Measurements from ENCODE around the gene SRC. TPM values are rescaled to one million over a fixed set of nuclear protein-coding genes. Genes with fewer than 3 reads are reported as not detected.

SRC gene
- total RNA-seq, 1 experiment from 2014 or later, result 197 TPM

DNA sequence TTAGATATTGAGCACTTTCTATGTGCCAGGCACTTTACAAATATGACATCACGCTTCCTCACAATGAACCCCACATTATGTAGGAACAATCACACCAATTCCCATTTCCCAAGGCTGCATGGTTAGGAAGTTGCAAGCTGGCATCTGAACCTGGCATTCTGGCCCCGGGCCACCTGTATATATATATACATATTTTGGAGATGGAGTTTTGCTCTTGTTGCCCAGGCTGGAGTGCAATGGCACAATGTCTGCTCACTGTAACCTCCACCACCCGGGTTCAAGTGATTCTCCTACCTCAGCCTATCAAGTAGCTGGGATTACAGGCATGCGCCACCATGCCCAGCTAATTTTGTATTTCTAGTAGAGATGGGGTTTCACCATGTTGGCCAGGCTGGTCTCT lies 30.4 kb downstream of the SRC start:
- CTCF ChIA-PET, result no interaction called here
- intact Hi-C loops (cut with micrococcal nuclease; ENCODE audit: unreplicated experiment), result no loop called here
- TF ChIP-seq, protein P1, sequence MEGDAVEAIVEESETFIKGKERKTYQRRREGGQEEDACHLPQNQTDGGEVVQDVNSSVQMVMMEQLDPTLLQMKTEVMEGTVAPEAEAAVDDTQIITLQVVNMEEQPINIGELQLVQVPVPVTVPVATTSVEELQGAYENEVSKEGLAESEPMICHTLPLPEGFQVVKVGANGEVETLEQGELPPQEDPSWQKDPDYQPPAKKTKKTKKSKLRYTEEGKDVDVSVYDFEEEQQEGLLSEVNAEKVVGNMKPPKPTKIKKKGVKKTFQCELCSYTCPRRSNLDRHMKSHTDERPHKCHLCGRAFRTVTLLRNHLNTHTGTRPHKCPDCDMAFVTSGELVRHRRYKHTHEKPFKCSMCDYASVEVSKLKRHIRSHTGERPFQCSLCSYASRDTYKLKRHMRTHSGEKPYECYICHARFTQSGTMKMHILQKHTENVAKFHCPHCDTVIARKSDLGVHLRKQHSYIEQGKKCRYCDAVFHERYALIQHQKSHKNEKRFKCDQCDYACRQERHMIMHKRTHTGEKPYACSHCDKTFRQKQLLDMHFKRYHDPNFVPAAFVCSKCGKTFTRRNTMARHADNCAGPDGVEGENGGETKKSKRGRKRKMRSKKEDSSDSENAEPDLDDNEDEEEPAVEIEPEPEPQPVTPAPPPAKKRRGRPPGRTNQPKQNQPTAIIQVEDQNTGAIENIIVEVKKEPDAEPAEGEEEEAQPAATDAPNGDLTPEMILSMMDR (IDR thresholded peaks at IDR 0.05; ENCODE audit: insufficient read depth in 1 of 2, low read depth in 1 of 2, low read length in 1 of 2, severe bottlenecking in 1 of 2, unreplicated experiment in 1 of 2), result no peak
- no peaks in the 10 kb centered on the region for H3K9me3 Mint-ChIP-seq (ENCODE audit: unreplicated experiment)
- DNase-seq, result no peak
- no peak overlapping the region for H3K27ac Mint-ChIP-seq (ENCODE audit: unreplicated experiment)
- no peaks in the 10 kb centered on the region for H3K27me3 Mint-ChIP-seq (ENCODE audit: insufficient read depth, unreplicated experiment)
- POLR2A ChIA-PET, result no interaction called here
- no peak overlapping the region for H3K4me3 Mint-ChIP-seq (ENCODE audit: unreplicated experiment)
- peaks cover 5% of the 10 kb centered on the region for H3K36me3 ChIP-seq (ENCODE audit: control insufficient read depth, insufficient read depth, low read length)
- no peaks in the 10 kb centered on the region for H3K9me3 ChIP-seq
- H3K36me3 Mint-ChIP-seq (ENCODE audit: insufficient read depth, unreplicated experiment), result peaks cover 77% of the 10 kb centered on the region
- no peak overlapping the region for H3K4me3 ChIP-seq (ENCODE audit: low read depth, low read length)
- no peaks in the 10 kb centered on the region for H3K27me3 ChIP-seq (replicated peaks; ENCODE audit: control insufficient read depth, insufficient read depth, low read length)
- H3K4me1 ChIP-seq, result peaks cover 28% of the 10 kb centered on the region
- no TSS peak for BruUV-seq (replicated peaks)
- peaks cover 36% of the 10 kb centered on the region for H3K4me1 Mint-ChIP-seq (ENCODE audit: low read depth, unreplicated experiment)

DNA sequence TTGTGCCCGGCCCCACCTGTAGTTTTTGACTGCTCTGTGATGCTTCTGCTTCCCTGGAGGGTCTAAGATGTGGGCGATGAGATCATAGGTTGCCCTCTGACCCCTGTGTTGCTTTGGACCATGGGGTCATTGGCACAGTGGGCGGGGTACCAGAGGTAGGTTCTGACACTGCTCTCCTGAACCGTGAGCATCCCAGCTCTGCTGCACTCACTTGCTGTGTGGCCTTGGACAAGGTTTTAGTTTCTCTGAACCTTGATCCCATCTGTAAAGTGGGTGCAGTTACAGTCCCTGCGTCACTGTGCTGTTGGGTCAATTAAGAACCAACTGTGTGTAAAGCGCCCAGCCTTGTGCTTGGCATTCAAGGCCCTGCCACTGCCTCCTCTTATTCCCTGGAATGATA lies 30.9 kb downstream of the SRC start:
- Mint-ChIP-seq H3K4me3 (ENCODE audit: unreplicated experiment) (no peak overlapping the region), H3K27me3 (ENCODE audit: insufficient read depth, unreplicated experiment) (no peaks in the 10 kb centered on the region), H3K9me3 (ENCODE audit: unreplicated experiment) (no peaks in the 10 kb centered on the region), H3K36me3 (ENCODE audit: insufficient read depth, unreplicated experiment) (peaks cover 79% of the 10 kb centered on the region), H3K4me1 (ENCODE audit: low read depth, unreplicated experiment) (peaks cover 31% of the 10 kb centered on the region), H3K27ac (ENCODE audit: unreplicated experiment) (peak overlapping the region; percentile 4)
- no TSS peak for BruUV-seq (replicated peaks)
- Histone ChIP-seq H3K9me3 (no peaks in the 10 kb centered on the region), H3K4me1 (peaks cover 33% of the 10 kb centered on the region), H3K4me3 (ENCODE audit: low read depth, low read length) (no peak overlapping the region), H3K36me3 (ENCODE audit: control insufficient read depth, insufficient read depth, low read length) (peaks cover 5% of the 10 kb centered on the region), H3K27me3 (replicated peaks; ENCODE audit: control insufficient read depth, insufficient read depth, low read length) (no peaks in the 10 kb centered on the region)
- intact Hi-C loops (cut with micrococcal nuclease; ENCODE audit: unreplicated experiment), result no loop called here
- DNase-seq, result peak in 1 of 2 experiments; percentile 32
- TF ChIP-seq, protein P1 (IDR thresholded peaks at IDR 0.05; ENCODE audit: insufficient read depth in 1 of 2, low read depth in 1 of 2, low read length in 1 of 2, severe bottlenecking in 1 of 2, unreplicated experiment in 1 of 2), result no peak
- CTCF ChIA-PET, result no interaction called here
- POLR2A ChIA-PET, result interaction anchor here (0.6 to 2.0 kb wide), 2 partner anchors 33 to 176 kb away, joined by 4 to 6 read pairs; no protein-coding TSS in a partner anchor

DNA sequence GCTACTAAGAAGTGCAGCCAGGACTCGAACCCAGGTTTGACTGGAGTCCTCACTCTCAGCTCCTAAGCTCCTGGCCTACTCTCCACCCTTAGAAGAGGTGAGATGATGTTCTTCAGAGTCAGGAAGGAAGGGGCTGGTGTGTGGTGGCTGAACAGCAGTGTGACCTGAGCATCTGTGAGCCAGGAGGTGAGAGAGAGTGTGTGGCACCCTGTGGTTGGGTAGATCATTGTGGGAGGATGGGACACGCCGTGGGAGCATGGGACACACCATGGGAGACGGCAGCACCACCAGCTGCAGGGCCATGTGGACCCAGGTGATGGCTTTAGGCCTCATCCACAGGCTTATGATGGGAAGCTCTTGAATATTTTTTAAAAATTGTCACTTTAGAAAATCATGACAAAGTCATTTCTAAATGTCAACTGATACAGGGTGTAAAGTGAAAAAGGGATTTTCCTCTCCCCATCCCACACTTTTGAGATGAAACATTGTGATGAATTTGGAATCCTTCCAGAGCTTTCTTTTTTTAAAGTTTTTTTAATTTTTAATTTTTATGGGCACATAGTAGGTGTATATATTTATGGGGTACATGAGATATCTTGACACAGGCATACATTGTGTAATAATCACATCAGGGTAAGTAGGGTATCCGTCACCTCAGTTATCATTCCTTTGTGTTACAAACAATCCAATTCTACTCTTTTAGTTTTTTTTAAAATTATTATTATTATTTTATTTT lies 31.6 kb downstream of the SRC start:
- H3K27ac Mint-ChIP-seq (ENCODE audit: unreplicated experiment), result peak overlapping the region; percentile 4
- no peaks in the 10 kb centered on the region for H3K9me3 Mint-ChIP-seq (ENCODE audit: unreplicated experiment)

More for the DNA sequence above, 31.6 kb downstream of the SRC start:
- no peaks in the 10 kb centered on the region for H3K27me3 Mint-ChIP-seq (ENCODE audit: insufficient read depth, unreplicated experiment)
- H3K4me1 Mint-ChIP-seq (ENCODE audit: low read depth, unreplicated experiment), result peaks cover 31% of the 10 kb centered on the region
- Histone ChIP-seq H3K27me3 (replicated peaks; ENCODE audit: control insufficient read depth, insufficient read depth, low read length) (no peaks in the 10 kb centered on the region), H3K9me3 (no peaks in the 10 kb centered on the region), H3K4me1 (peaks cover 36% of the 10 kb centered on the region), H3K36me3 (ENCODE audit: control insufficient read depth, insufficient read depth, low read length) (peaks cover 5% of the 10 kb centered on the region), H3K4me3 (ENCODE audit: low read depth, low read length) (no peak overlapping the region)
- peaks cover 86% of the 10 kb centered on the region for H3K36me3 Mint-ChIP-seq (ENCODE audit: insufficient read depth, unreplicated experiment)
- intact Hi-C loops (cut with micrococcal nuclease; ENCODE audit: unreplicated experiment), result no loop called here
- no peak overlapping the region for H3K4me3 Mint-ChIP-seq (ENCODE audit: unreplicated experiment)
- ChIA-PET POLR2A (interaction anchor here (0.6 to 2.0 kb wide), 2 partner anchors 33 to 177 kb away, joined by 4 to 6 read pairs; no protein-coding TSS in a partner anchor), CTCF (interaction anchor here (0.9 kb wide), 1 partner anchor 101 kb away, joined by 9 read pairs; no protein-coding TSS in a partner anchor)
- TF ChIP-seq, protein P1 (IDR thresholded peaks at IDR 0.05; ENCODE audit: insufficient read depth in 1 of 2, low read depth in 1 of 2, low read length in 1 of 2, severe bottlenecking in 1 of 2, unreplicated experiment in 1 of 2), result no peak
- BruUV-seq (replicated peaks), result no TSS peak
- peak in 1 of 2 experiments; percentile 51 for DNase-seq

All from Caco-2 (cell line).